Measurements from ENCODE around the gene SNX32. TPM values are rescaled to one million over a fixed set of nuclear protein-coding genes. Genes with fewer than 3 reads are reported as not detected.

The SNX32 gene
- total RNA-seq, 1 experiment from 2014 or later: not detected

DNA sequence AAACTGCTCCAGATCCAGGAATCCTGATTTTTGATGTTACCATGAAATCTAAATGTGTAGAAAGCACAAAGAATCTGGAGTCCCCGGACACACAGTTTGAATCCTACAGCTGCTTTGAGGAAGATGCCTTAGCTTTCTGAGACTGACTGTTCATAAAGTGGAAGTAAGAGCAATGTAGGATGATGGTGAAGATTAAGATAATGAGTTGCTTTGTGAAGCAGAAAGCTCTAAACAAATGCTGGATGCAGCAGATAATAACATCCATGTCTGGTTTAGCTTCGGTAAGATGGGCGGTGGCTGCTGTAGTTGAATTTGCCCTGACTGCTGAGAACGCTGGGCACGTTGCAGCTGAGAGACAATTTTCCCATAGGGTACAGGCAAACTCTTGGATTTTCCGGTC is 26.8 kb upstream of the SNX32 start:
- CTCF ChIA-PET: interaction anchor here (2.2 kb wide), 1 partner anchor 27 kb away, joined by 9 read pairs; the partner anchor contains the start of gene AP5B1
- TF ChIP-seq ZFX (IDR thresholded peaks at IDR 0.05) (no peak), FOSL1 (IDR thresholded peaks at IDR 0.05; ENCODE audit: low read depth) (no peak)
- no peak overlapping the region for H3K9ac ChIP-seq (ENCODE audit: low read length)
- H3K79me2 ChIP-seq (ENCODE audit: insufficient read depth, low read length): no peaks in the 10 kb centered on the region
- no peak overlapping the region for H3K4me3 ChIP-seq (replicated peaks in 1 of 2; ENCODE audit: low read depth in 1 of 2, low read length in 2 of 2)
- RAD21 ChIA-PET (ENCODE audit: low non-redundant PET in 1 of 2, low total read pairs in 2 of 2, uncharacterized antibody in 2 of 2, unreplicated experiment in 2 of 2): no interaction called here
- H3K9me2 ChIP-seq (ENCODE audit: insufficient read depth): no peaks in the 10 kb centered on the region
- no peak overlapping the region for H3K4me2 ChIP-seq (ENCODE audit: low read length)
- POLR2A ChIA-PET: interaction anchor here (0.9 kb wide), 1 partner anchor 17 kb away, joined by 3 read pairs; no protein-coding TSS in a partner anchor
- no peak overlapping the region for H3K27ac ChIP-seq (ENCODE audit: low read depth, low read length)
- no peaks in the 10 kb centered on the region for H3K27me3 ChIP-seq (ENCODE audit: insufficient read depth, low read length)
- DNase-seq (ENCODE audit: low read depth, low spot score) (no peak), ATAC-seq (no peak)
- no TSS peak for BruUV-seq (replicated peaks)
- H3K9me3 ChIP-seq (ENCODE audit: control insufficient read depth in 1 of 2, insufficient read depth in 1 of 2, low read depth in 1 of 2, low read length in 2 of 2): no peaks in the 10 kb centered on the region
- H3K4me1 ChIP-seq (ENCODE audit: control insufficient read depth in 1 of 2, insufficient read depth in 2 of 2, low read length in 2 of 2): no peaks in the 10 kb centered on the region
- intact Hi-C loops (cut with micrococcal nuclease): no loop called here
- no peaks in the 10 kb centered on the region for H3K36me3 ChIP-seq (ENCODE audit: control insufficient read depth in 1 of 2, insufficient read depth in 2 of 2, low read length in 2 of 2)
- H2AFZ ChIP-seq (ENCODE audit: low read depth, low read length, poor library complexity, severe bottlenecking): no peak overlapping the region
- no peaks in the 10 kb centered on the region for H4K20me1 ChIP-seq (ENCODE audit: insufficient read depth)

DNA sequence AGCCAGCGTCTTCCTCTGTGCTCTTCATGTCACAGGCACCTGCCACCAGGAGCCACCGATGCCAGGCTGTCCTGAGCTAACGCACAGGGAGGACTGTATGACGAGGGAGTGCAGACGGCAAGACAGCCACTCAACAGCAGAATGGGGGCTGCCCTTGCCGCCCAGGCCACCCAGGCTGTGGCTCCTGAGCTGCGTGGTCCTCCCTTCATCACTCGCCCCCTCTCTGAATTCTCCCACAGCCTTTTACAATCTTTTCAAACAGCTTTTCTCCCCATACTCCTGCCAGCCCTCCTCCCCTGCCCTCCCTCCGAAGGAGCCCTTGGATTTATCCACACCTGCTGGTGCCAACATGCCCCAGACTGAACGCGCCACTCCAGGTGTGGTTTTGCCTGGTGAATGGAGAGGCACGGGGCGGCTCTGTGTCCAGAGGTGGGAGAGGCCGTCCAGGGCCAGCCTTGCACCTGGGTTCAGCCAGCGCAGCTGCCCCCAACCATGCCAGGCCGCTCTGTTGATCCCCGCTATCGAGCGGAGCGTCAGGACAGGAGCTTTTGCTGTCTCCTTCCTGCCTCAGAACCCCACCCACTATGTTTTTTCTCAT is 24.9 kb upstream of the SNX32 start:
- ATAC-seq: no peak
- CTCF ChIA-PET: interaction anchor here (1.2 to 2.2 kb wide), 2 partner anchors 28 to 29 kb away, joined by 3 to 9 read pairs; partner anchors contain the start of gene AP5B1
- RAD21 ChIA-PET (ENCODE audit: low non-redundant PET in 1 of 2, low total read pairs in 2 of 2, uncharacterized antibody in 2 of 2, unreplicated experiment in 2 of 2): no interaction called here

More for the DNA sequence above, 24.9 kb upstream of the SNX32 start:
- POLR2A ChIA-PET: no interaction called here
- TF ChIP-seq JUND (IDR thresholded peaks at IDR 0.05): no peak
- TF ChIP-seq ELF1 (IDR thresholded peaks at IDR 0.05; ENCODE audit: borderline replicate concordance, low read depth): no peak
- TF ChIP-seq, protein P1, sequence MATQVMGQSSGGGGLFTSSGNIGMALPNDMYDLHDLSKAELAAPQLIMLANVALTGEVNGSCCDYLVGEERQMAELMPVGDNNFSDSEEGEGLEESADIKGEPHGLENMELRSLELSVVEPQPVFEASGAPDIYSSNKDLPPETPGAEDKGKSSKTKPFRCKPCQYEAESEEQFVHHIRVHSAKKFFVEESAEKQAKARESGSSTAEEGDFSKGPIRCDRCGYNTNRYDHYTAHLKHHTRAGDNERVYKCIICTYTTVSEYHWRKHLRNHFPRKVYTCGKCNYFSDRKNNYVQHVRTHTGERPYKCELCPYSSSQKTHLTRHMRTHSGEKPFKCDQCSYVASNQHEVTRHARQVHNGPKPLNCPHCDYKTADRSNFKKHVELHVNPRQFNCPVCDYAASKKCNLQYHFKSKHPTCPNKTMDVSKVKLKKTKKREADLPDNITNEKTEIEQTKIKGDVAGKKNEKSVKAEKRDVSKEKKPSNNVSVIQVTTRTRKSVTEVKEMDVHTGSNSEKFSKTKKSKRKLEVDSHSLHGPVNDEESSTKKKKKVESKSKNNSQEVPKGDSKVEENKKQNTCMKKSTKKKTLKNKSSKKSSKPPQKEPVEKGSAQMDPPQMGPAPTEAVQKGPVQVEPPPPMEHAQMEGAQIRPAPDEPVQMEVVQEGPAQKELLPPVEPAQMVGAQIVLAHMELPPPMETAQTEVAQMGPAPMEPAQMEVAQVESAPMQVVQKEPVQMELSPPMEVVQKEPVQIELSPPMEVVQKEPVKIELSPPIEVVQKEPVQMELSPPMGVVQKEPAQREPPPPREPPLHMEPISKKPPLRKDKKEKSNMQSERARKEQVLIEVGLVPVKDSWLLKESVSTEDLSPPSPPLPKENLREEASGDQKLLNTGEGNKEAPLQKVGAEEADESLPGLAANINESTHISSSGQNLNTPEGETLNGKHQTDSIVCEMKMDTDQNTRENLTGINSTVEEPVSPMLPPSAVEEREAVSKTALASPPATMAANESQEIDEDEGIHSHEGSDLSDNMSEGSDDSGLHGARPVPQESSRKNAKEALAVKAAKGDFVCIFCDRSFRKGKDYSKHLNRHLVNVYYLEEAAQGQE (IDR thresholded peaks at IDR 0.05; ENCODE audit: low read depth): no peak
- TF ChIP-seq, protein P2, sequence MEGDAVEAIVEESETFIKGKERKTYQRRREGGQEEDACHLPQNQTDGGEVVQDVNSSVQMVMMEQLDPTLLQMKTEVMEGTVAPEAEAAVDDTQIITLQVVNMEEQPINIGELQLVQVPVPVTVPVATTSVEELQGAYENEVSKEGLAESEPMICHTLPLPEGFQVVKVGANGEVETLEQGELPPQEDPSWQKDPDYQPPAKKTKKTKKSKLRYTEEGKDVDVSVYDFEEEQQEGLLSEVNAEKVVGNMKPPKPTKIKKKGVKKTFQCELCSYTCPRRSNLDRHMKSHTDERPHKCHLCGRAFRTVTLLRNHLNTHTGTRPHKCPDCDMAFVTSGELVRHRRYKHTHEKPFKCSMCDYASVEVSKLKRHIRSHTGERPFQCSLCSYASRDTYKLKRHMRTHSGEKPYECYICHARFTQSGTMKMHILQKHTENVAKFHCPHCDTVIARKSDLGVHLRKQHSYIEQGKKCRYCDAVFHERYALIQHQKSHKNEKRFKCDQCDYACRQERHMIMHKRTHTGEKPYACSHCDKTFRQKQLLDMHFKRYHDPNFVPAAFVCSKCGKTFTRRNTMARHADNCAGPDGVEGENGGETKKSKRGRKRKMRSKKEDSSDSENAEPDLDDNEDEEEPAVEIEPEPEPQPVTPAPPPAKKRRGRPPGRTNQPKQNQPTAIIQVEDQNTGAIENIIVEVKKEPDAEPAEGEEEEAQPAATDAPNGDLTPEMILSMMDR (IDR thresholded peaks at IDR 0.05 in 2 of 3, conservative IDR thresholded peaks at IDR 0.05 in 1 of 3; ENCODE audit: borderline replicate concordance in 1 of 3, insufficient read depth in 1 of 3, low read depth in 2 of 3, low read length in 2 of 3): no peak
- no peak for TF ChIP-seq SP1 (IDR thresholded peaks at IDR 0.05; ENCODE audit: low read depth)
- no peak for TF ChIP-seq SIN3A (IDR thresholded peaks at IDR 0.05; ENCODE audit: low read depth)
- TF ChIP-seq, protein P3, sequence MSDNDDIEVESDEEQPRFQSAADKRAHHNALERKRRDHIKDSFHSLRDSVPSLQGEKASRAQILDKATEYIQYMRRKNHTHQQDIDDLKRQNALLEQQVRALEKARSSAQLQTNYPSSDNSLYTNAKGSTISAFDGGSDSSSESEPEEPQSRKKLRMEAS (IDR thresholded peaks at IDR 0.05): no peak
- TF ChIP-seq SRF (IDR thresholded peaks at IDR 0.05; ENCODE audit: low read depth): no peak
- TF ChIP-seq EZH2 (IDR thresholded peaks at IDR 0.05): no peak
- TF ChIP-seq YY1 (IDR thresholded peaks at IDR 0.05; ENCODE audit: extremely low read depth, insufficient replicate concordance, low read depth, low read length): no peak
- no peak for TF ChIP-seq FOSL1 (IDR thresholded peaks at IDR 0.05; ENCODE audit: low read depth)
- TF ChIP-seq ZFX (IDR thresholded peaks at IDR 0.05): no peak
- Histone ChIP-seq H3K9me3 (ENCODE audit: control insufficient read depth in 1 of 2, insufficient read depth in 1 of 2, low read depth in 1 of 2, low read length in 2 of 2) (no peaks in the 10 kb centered on the region), H3K4me1 (ENCODE audit: control insufficient read depth in 1 of 2, insufficient read depth in 2 of 2, low read length in 2 of 2) (no peaks in the 10 kb centered on the region), H3K4me2 (ENCODE audit: low read length) (no peak overlapping the region), H4K20me1 (ENCODE audit: insufficient read depth) (no peaks in the 10 kb centered on the region), H3K36me3 (ENCODE audit: control insufficient read depth in 1 of 2, insufficient read depth in 2 of 2, low read length in 2 of 2) (no peaks in the 10 kb centered on the region), H2AFZ (ENCODE audit: low read depth, low read length, poor library complexity, severe bottlenecking) (no peak overlapping the region), H3K27ac (ENCODE audit: low read depth, low read length) (no peak overlapping the region), H3K79me2 (ENCODE audit: insufficient read depth, low read length) (no peaks in the 10 kb centered on the region), H3K27me3 (ENCODE audit: insufficient read depth, low read length) (no peaks in the 10 kb centered on the region), H3K9ac (ENCODE audit: low read length) (no peak overlapping the region), H3K4me3 (replicated peaks in 1 of 2; ENCODE audit: low read depth in 1 of 2, low read length in 2 of 2) (no peak overlapping the region), H3K9me2 (ENCODE audit: insufficient read depth) (no peaks in the 10 kb centered on the region)
- DNase-seq (ENCODE audit: low read depth, low spot score): no peak
- BruUV-seq (replicated peaks): no TSS peak
- intact Hi-C loops (cut with micrococcal nuclease): no loop called here

All from HCT116 (cell line).